ENCODE measurements around the gene SPNS3. TPM values are rescaled to one million over a fixed set of nuclear protein-coding genes. Genes with fewer than 3 reads are reported as not detected.

SPNS3 gene
- total RNA-seq, 4 donors from 2014 or later, result not detected

GRCh38 chr17:4467287-4467686, 33.5 kb downstream of the SPNS3 start:
- H3K36me3 ChIP-seq, result no peaks in the 10 kb centered on the region
- ATAC-seq, result no peak
- H3K9me3 ChIP-seq, result no peaks in the 10 kb centered on the region
- no peak overlapping the region for H3K27ac ChIP-seq
- TF ChIP-seq POLR2AphosphoS5 (IDR thresholded peaks at IDR 0.05), result no peak
- TF ChIP-seq POLR2A (IDR thresholded peaks at IDR 0.05), result no peak
- no peak for TF ChIP-seq EP300 (IDR thresholded peaks at IDR 0.05)
- TF ChIP-seq CTCF (IDR thresholded peaks at IDR 0.05), result no peak
- WGBS, 2 donors (ENCODE audit: low coverage in 1 of 2), result 71 to 74% methylated on average over 5 to 7 of the region's 7 CpGs
- H3K4me3 ChIP-seq, result no peak overlapping the region
- no peaks in the 10 kb centered on the region for H3K4me1 ChIP-seq
- no peaks in the 10 kb centered on the region for H3K27me3 ChIP-seq

DNA sequence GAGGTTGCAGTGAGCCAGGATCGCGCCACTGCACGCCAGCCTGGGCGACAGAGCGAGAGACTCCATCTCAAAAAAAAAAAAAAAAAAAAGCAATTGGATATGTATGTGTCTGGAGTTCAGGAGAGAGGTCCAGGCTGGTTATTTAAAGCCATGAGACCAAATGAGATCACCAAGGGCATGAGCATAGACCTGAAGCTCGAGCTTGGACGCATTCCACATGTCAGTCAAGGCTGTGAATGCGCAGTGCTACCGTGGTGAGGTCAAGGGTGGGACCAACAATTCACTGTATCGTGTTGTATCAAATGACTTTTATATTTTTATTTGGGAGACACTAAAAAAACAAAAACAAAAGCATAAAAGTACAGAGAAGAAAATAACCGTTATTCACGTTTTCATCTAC, 35.8 kb downstream of the SPNS3 start:
- TF ChIP-seq CTCF (IDR thresholded peaks at IDR 0.05) (no peak), EP300 (IDR thresholded peaks at IDR 0.05) (no peak), POLR2A (IDR thresholded peaks at IDR 0.05) (no peak), POLR2AphosphoS5 (IDR thresholded peaks at IDR 0.05) (no peak)
- Histone ChIP-seq H3K36me3 (no peaks in the 10 kb centered on the region), H3K27me3 (peaks cover 3% of the 10 kb centered on the region), H3K9me3 (no peaks in the 10 kb centered on the region), H3K4me3 (no peak overlapping the region), H3K27ac (no peak overlapping the region), H3K4me1 (no peaks in the 10 kb centered on the region)
- no peak for ATAC-seq
- WGBS, 2 donors (ENCODE audit: low coverage in 1 of 2), result 78 to 92% methylated on average over 9 to 12 of the region's 12 CpGs

DNA sequence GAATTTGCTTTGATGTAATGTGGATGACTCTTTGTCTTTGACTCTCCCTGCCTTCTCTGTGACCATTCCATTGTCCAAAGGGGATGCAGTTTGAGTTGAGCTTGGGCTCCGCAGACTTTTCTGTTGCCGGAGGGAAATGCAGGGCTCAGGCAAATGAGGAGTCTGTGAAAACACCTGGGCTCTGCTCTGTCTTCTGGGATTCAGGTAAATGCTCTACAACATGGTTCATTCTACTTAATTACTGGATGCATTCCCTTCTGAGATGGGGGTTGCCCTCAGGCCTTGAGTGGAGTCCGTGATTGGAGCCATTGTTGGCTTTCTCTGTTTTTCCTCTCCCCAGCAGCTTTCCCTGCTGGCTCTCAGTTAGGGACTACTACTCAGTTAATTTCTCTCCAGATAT, 38.5 kb downstream of the SPNS3 start:
- Histone ChIP-seq H3K4me3 (no peak overlapping the region), H3K27me3 (peaks cover 8% of the 10 kb centered on the region), H3K36me3 (no peaks in the 10 kb centered on the region), H3K27ac (no peak overlapping the region), H3K9me3 (no peaks in the 10 kb centered on the region), H3K4me1 (no peaks in the 10 kb centered on the region)
- TF ChIP-seq POLR2AphosphoS5 (IDR thresholded peaks at IDR 0.05), result no peak
- ATAC-seq, result no peak
- WGBS, 2 donors (ENCODE audit: low coverage in 1 of 2), result 78% methylated on average over 2 of the region's 3 CpGs; no CpG with 5 or more reads in 1 of the 2 donors

DNA sequence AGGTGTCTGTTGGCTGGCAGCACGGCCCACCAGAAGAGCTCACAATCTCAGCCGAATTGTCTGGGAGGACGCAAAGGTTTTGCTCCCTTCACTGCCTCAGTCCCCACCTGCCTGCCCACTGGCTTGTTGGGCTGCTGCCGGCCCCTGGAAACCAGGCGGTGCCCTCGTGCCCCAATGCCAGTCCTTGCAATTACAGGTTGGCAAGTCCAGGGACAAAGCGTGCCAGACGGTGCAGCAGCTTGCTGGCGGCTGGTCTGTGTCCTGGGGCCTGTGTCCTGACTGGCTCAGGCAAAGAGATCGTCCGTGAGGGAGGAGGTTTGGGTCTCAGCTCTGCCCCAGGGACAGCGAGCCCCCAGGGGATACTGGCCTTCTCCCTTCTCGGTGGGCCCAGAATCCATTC, 40.4 kb downstream of the SPNS3 start:
- Histone ChIP-seq H3K4me3 (no peak overlapping the region), H3K27me3 (peaks cover 8% of the 10 kb centered on the region), H3K9me3 (no peaks in the 10 kb centered on the region), H3K27ac (no peak overlapping the region), H3K36me3 (no peaks in the 10 kb centered on the region), H3K4me1 (no peaks in the 10 kb centered on the region)
- 100% methylated on average over 1 of the region's 13 CpGs; no CpG with 5 or more reads in 1 of the 2 donors for WGBS, 2 donors (ENCODE audit: low coverage in 1 of 2)
- ATAC-seq, result no peak
- TF ChIP-seq EP300 (IDR thresholded peaks at IDR 0.05) (no peak), CTCF (IDR thresholded peaks at IDR 0.05) (no peak), POLR2A (IDR thresholded peaks at IDR 0.05) (no peak), POLR2AphosphoS5 (IDR thresholded peaks at IDR 0.05) (no peak)

- Histone ChIP-seq H3K36me3 (no peaks in the 10 kb centered on the region), H3K27me3 (peaks cover 8% of the 10 kb centered on the region), H3K27ac (no peak overlapping the region), H3K4me3 (no peak overlapping the region), H3K4me1 (no peaks in the 10 kb centered on the region), H3K9me3 (no peaks in the 10 kb centered on the region)
- 75% methylated on average over 7 of the region's 9 CpGs; no CpG with 5 or more reads in 1 of the 2 donors for WGBS, 2 donors (ENCODE audit: low coverage in 1 of 2)
- TF ChIP-seq CTCF (IDR thresholded peaks at IDR 0.05), result no peak
- no peak for TF ChIP-seq EP300 (IDR thresholded peaks at IDR 0.05)
- TF ChIP-seq POLR2AphosphoS5 (IDR thresholded peaks at IDR 0.05), result no peak
- TF ChIP-seq POLR2A (IDR thresholded peaks at IDR 0.05), result no peak
- ATAC-seq, result no peak
These were observed 41.3 kb downstream of the SPNS3 start for GRCh38 chr17:4475001-4475400.

Measured in gastroesophageal sphincter (tissue), 4 donors.